GM23338 (cell line): ENCODE data around the gene DEK. TPM values are rescaled to one million over a fixed set of nuclear protein-coding genes. Genes with fewer than 3 reads are reported as not detected.

Source experiments
- ATAC-seq: fragments of 200-7000 bp; cut with Tn5 transposase; 3 replicates; pipeline ENCODE4 v1.9.1; 2020
- DNase-seq: peaks from one replicate; pipeline ENCODE4 v3.0.0-alpha.2; 2015; ENCODE audit warnings: low spot score
- H2AFZ ChIP-seq: fragments of 200-600 bp; sonication (generic); 2 replicates; pipeline ENCODE4 v1.8.0; 2016; ENCODE audit warnings: antibody characterized with exemption, mild to moderate bottlenecking, moderate library complexity
- H3F3A ChIP-seq: fragments of 200-600 bp; sonication (generic); replicated peaks from 2 replicates; pipeline ENCODE4 v1.8.0; 2017; ENCODE audit warnings: antibody characterized with exemption, mixed run types, low read depth
- H3K27ac ChIP-seq: fragments of 200-600 bp; sonication (generic); 2 replicates; pipeline ENCODE4 v1.6.1; 2016; ENCODE audit warnings: low read depth
- H3K27me3 ChIP-seq: fragments of 200-600 bp; sonication (generic); 2 replicates; pipeline ENCODE4 v1.8.0; 2016; ENCODE audit warnings: mild to moderate bottlenecking, mixed run types, moderate library complexity; ENCODE audit not compliant: insufficient read depth
- H3K36me3 ChIP-seq: fragments of 200-600 bp; sonication (generic); 2 replicates; pipeline ENCODE4 v1.8.0; 2016; ENCODE audit warnings: mild to moderate bottlenecking; ENCODE audit not compliant: insufficient read depth
- H3K4me1 ChIP-seq: fragments of 200-600 bp; sonication (generic); 2 replicates; pipeline ENCODE4 v1.8.0; 2016; ENCODE audit warnings: mild to moderate bottlenecking, moderate library complexity; ENCODE audit not compliant: insufficient read depth
- H3K4me2 ChIP-seq: fragments of 200-600 bp; sonication (generic); 2 replicates; pipeline ENCODE4 v1.7.1; 2017; ENCODE audit warnings: mixed run types
- H3K4me3 ChIP-seq: fragments of 200-600 bp; sonication (generic); 2 replicates; pipeline ENCODE4 v1.6.1; 2016; ENCODE audit warnings: mixed run types
- H3K79me2 ChIP-seq: fragments of 200-600 bp; sonication (generic); replicated peaks from 2 replicates; pipeline ENCODE4 v1.8.0; 2017; ENCODE audit warnings: mild to moderate bottlenecking; ENCODE audit not compliant: insufficient read depth
- H3K9me2 ChIP-seq: fragments of 200-600 bp; sonication (generic); 2 replicates; pipeline ENCODE4 v1.8.0; 2017; ENCODE audit not compliant: insufficient read depth
- H4K20me1 ChIP-seq: fragments of 200-600 bp; sonication (generic); replicated peaks from 2 replicates; pipeline ENCODE4 v1.8.0; 2017; ENCODE audit warnings: mild to moderate bottlenecking; ENCODE audit not compliant: insufficient read depth
- H3K27ac Mint-ChIP-seq: 2 replicates; pipeline ENCODE4 v1.8.0; 2020; ENCODE audit warnings: inconsistent platforms, mild to moderate bottlenecking, moderate library complexity, mixed read lengths
- H3K27me3 Mint-ChIP-seq: 3 replicates; pipeline ENCODE4 v1.8.0; 2022; ENCODE audit warnings: low read depth, mild to moderate bottlenecking, moderate library complexity, mixed read lengths, inconsistent platforms; ENCODE audit not compliant: insufficient read depth, poor library complexity
- H3K36me3 Mint-ChIP-seq: 3 replicates; pipeline ENCODE4 v1.8.0; 2021; ENCODE audit warnings: low read depth, mild to moderate bottlenecking, inconsistent platforms, moderate library complexity, mixed read lengths
- H3K4me1 Mint-ChIP-seq: 3 replicates; pipeline ENCODE4 v1.8.0; 2020; ENCODE audit warnings: mild to moderate bottlenecking, inconsistent platforms, mixed read lengths
- H3K4me3 Mint-ChIP-seq: 3 replicates; pipeline ENCODE4 v1.8.0; 2021; ENCODE audit warnings: moderate library complexity, mild to moderate bottlenecking, inconsistent platforms, mixed read lengths
- H3K9me3 Mint-ChIP-seq: 3 replicates; pipeline ENCODE4 v1.8.0; 2020; ENCODE audit warnings: moderate library complexity, mild to moderate bottlenecking, inconsistent platforms, mixed read lengths
- CREB1 ChIP-seq: fragments of 250-450 bp; sonication (Bioruptor Pico); IDR thresholded peaks from 2 replicates; pipeline ENCODE4 v1.5.0; 2020; ENCODE audit warnings: low read depth, mild to moderate bottlenecking, moderate library complexity
- EZH2 ChIP-seq: fragments of 200-600 bp; sonication (generic); IDR thresholded peaks from one replicate; pipeline ENCODE4 v1.8.0; 2017; ENCODE audit warnings: antibody characterized with exemption, mild to moderate bottlenecking, low read depth; ENCODE audit not compliant: unreplicated experiment
- EZH2phosphoT487 ChIP-seq: fragments of 200-600 bp; sonication (generic); IDR thresholded peaks from one replicate; pipeline ENCODE4 v1.8.1; 2018; ENCODE audit warnings: antibody characterized with exemption; ENCODE audit not compliant: unreplicated experiment
- JUNB ChIP-seq: IDR thresholded peaks from one replicate; pipeline ENCODE4 v1.6.1; 2016; ENCODE audit warnings: antibody characterized with exemption; ENCODE audit not compliant: unreplicated experiment
- NANOG ChIP-seq: IDR thresholded peaks from 2 replicates; pipeline ENCODE4 v1.6.1; 2016; ENCODE audit warnings: antibody characterized with exemption, borderline replicate concordance
- POLR2AphosphoS5 ChIP-seq: IDR thresholded peaks from 2 replicates; pipeline ENCODE4 v1.6.1; 2016; ENCODE audit warnings: antibody characterized with exemption, low read depth
- STAT1 ChIP-seq: IDR thresholded peaks from one replicate; pipeline ENCODE4 v1.6.1; 2016; ENCODE audit warnings: antibody characterized with exemption; ENCODE audit not compliant: unreplicated experiment
- ZNF114 ChIP-seq: fragments of 250-450 bp; sonication (Bioruptor Pico); IDR thresholded peaks from 2 replicates; pipeline ENCODE4 v1.5.0; 2020; ENCODE audit warnings: mild to moderate bottlenecking, moderate library complexity
- polyA plus RNA-seq: library from polyadenylated mRNA; unstranded; fragments of >200 nt; fragmentation: Nextera tagmentation; extraction: Ambion mirVana; gene quantifications from 2 replicates; pipeline ENCODE4 v1.2.1, GENCODE V29; 2016
- total RNA-seq: library from RNA; depleted of rRNA; stranded (reverse); fragments of >200 nt; shearing (Covaris generic); gene quantifications from 2 replicates; pipeline ENCODE4 v1.2.3, GENCODE V29; 2014
- TF ChIP-seq, protein P1 (sequence below): IDR thresholded peaks from 2 replicates; pipeline ENCODE4 v1.6.1; 2016; ENCODE audit warnings: antibody characterized with exemption
- TF ChIP-seq, protein P2 (sequence below): IDR thresholded peaks from one replicate; pipeline ENCODE4 v1.6.1; 2018; ENCODE audit warnings: antibody characterized with exemption; ENCODE audit not compliant: unreplicated experiment
- TF ChIP-seq, protein P3 (sequence below), 2 experiments: fragments of 200-600 bp in 1 of 2; sonication (generic) in 1 of 2; conservative IDR thresholded peaks; 2 replicates each; pipeline versions ENCODE4 v1.5.1 to v1.6.1; 2016 to 2017; ENCODE audit warnings: antibody characterized with exemption in 2 of 2, low read depth in 2 of 2, mild to moderate bottlenecking in 2 of 2, moderate library complexity in 1 of 2
- TF ChIP-seq, protein P4 (sequence below): fragments of 250-450 bp; sonication (Bioruptor Pico); IDR thresholded peaks from 2 replicates; pipeline ENCODE4 v1.5.0; 2020; ENCODE audit warnings: mild to moderate bottlenecking, moderate library complexity

The DEK gene
- total and polyA plus RNA-seq, 2 experiments from 2014 or later, result 218 to 582 TPM

GRCh38 chr6:18293076-18293904 is 29.0 kb upstream of the DEK start (continued):
- TF ChIP-seq EZH2phosphoT487, result no peak

- Histone ChIP-seq H2AFZ (no peak overlapping the region), H3K9me2 (no peaks in the 10 kb centered on the region), H3K36me3 (no peaks in the 10 kb centered on the region), H4K20me1 (no peaks in the 10 kb centered on the region), H3K4me1 (no peaks in the 10 kb centered on the region), H3K4me2 (no peak overlapping the region), H3F3A (no peaks in the 10 kb centered on the region), H3K4me3 (no peak overlapping the region), H3K27me3 (no peaks in the 10 kb centered on the region), H3K79me2 (no peaks in the 10 kb centered on the region), H3K27ac (no peak overlapping the region)
- Mint-ChIP-seq H3K27me3 (no peaks in the 10 kb centered on the region), H3K9me3 (no peaks in the 10 kb centered on the region; the same call in 2 of the 3 replicates), H3K27ac (no peak overlapping the region), H3K4me3 (no peak overlapping the region), H3K4me1 (peaks cover 2% of the 10 kb centered on the region; the same call in 1 of the 3 replicates), H3K36me3 (no peaks in the 10 kb centered on the region)
- DNase-seq, result no peak
- ATAC-seq, result no peak
- TF ChIP-seq EZH2 (no peak), ZNF114 (no peak), CREB1 (CRISPR knock-in tag) (no peak), EZH2phosphoT487 (no peak), JUNB (no peak), POLR2AphosphoS5 (no peak), NANOG (no peak), STAT1 (no peak)
- TF ChIP-seq, protein P1, sequence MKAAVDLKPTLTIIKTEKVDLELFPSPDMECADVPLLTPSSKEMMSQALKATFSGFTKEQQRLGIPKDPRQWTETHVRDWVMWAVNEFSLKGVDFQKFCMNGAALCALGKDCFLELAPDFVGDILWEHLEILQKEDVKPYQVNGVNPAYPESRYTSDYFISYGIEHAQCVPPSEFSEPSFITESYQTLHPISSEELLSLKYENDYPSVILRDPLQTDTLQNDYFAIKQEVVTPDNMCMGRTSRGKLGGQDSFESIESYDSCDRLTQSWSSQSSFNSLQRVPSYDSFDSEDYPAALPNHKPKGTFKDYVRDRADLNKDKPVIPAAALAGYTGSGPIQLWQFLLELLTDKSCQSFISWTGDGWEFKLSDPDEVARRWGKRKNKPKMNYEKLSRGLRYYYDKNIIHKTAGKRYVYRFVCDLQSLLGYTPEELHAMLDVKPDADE, result no peak
- TF ChIP-seq, protein P2, sequence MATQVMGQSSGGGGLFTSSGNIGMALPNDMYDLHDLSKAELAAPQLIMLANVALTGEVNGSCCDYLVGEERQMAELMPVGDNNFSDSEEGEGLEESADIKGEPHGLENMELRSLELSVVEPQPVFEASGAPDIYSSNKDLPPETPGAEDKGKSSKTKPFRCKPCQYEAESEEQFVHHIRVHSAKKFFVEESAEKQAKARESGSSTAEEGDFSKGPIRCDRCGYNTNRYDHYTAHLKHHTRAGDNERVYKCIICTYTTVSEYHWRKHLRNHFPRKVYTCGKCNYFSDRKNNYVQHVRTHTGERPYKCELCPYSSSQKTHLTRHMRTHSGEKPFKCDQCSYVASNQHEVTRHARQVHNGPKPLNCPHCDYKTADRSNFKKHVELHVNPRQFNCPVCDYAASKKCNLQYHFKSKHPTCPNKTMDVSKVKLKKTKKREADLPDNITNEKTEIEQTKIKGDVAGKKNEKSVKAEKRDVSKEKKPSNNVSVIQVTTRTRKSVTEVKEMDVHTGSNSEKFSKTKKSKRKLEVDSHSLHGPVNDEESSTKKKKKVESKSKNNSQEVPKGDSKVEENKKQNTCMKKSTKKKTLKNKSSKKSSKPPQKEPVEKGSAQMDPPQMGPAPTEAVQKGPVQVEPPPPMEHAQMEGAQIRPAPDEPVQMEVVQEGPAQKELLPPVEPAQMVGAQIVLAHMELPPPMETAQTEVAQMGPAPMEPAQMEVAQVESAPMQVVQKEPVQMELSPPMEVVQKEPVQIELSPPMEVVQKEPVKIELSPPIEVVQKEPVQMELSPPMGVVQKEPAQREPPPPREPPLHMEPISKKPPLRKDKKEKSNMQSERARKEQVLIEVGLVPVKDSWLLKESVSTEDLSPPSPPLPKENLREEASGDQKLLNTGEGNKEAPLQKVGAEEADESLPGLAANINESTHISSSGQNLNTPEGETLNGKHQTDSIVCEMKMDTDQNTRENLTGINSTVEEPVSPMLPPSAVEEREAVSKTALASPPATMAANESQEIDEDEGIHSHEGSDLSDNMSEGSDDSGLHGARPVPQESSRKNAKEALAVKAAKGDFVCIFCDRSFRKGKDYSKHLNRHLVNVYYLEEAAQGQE, result no peak
- TF ChIP-seq, protein P3, sequence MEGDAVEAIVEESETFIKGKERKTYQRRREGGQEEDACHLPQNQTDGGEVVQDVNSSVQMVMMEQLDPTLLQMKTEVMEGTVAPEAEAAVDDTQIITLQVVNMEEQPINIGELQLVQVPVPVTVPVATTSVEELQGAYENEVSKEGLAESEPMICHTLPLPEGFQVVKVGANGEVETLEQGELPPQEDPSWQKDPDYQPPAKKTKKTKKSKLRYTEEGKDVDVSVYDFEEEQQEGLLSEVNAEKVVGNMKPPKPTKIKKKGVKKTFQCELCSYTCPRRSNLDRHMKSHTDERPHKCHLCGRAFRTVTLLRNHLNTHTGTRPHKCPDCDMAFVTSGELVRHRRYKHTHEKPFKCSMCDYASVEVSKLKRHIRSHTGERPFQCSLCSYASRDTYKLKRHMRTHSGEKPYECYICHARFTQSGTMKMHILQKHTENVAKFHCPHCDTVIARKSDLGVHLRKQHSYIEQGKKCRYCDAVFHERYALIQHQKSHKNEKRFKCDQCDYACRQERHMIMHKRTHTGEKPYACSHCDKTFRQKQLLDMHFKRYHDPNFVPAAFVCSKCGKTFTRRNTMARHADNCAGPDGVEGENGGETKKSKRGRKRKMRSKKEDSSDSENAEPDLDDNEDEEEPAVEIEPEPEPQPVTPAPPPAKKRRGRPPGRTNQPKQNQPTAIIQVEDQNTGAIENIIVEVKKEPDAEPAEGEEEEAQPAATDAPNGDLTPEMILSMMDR (conservative IDR thresholded peaks at IDR 0.05; ENCODE audit: low read depth in 2 of 2), result no peak
- TF ChIP-seq, protein P4, sequence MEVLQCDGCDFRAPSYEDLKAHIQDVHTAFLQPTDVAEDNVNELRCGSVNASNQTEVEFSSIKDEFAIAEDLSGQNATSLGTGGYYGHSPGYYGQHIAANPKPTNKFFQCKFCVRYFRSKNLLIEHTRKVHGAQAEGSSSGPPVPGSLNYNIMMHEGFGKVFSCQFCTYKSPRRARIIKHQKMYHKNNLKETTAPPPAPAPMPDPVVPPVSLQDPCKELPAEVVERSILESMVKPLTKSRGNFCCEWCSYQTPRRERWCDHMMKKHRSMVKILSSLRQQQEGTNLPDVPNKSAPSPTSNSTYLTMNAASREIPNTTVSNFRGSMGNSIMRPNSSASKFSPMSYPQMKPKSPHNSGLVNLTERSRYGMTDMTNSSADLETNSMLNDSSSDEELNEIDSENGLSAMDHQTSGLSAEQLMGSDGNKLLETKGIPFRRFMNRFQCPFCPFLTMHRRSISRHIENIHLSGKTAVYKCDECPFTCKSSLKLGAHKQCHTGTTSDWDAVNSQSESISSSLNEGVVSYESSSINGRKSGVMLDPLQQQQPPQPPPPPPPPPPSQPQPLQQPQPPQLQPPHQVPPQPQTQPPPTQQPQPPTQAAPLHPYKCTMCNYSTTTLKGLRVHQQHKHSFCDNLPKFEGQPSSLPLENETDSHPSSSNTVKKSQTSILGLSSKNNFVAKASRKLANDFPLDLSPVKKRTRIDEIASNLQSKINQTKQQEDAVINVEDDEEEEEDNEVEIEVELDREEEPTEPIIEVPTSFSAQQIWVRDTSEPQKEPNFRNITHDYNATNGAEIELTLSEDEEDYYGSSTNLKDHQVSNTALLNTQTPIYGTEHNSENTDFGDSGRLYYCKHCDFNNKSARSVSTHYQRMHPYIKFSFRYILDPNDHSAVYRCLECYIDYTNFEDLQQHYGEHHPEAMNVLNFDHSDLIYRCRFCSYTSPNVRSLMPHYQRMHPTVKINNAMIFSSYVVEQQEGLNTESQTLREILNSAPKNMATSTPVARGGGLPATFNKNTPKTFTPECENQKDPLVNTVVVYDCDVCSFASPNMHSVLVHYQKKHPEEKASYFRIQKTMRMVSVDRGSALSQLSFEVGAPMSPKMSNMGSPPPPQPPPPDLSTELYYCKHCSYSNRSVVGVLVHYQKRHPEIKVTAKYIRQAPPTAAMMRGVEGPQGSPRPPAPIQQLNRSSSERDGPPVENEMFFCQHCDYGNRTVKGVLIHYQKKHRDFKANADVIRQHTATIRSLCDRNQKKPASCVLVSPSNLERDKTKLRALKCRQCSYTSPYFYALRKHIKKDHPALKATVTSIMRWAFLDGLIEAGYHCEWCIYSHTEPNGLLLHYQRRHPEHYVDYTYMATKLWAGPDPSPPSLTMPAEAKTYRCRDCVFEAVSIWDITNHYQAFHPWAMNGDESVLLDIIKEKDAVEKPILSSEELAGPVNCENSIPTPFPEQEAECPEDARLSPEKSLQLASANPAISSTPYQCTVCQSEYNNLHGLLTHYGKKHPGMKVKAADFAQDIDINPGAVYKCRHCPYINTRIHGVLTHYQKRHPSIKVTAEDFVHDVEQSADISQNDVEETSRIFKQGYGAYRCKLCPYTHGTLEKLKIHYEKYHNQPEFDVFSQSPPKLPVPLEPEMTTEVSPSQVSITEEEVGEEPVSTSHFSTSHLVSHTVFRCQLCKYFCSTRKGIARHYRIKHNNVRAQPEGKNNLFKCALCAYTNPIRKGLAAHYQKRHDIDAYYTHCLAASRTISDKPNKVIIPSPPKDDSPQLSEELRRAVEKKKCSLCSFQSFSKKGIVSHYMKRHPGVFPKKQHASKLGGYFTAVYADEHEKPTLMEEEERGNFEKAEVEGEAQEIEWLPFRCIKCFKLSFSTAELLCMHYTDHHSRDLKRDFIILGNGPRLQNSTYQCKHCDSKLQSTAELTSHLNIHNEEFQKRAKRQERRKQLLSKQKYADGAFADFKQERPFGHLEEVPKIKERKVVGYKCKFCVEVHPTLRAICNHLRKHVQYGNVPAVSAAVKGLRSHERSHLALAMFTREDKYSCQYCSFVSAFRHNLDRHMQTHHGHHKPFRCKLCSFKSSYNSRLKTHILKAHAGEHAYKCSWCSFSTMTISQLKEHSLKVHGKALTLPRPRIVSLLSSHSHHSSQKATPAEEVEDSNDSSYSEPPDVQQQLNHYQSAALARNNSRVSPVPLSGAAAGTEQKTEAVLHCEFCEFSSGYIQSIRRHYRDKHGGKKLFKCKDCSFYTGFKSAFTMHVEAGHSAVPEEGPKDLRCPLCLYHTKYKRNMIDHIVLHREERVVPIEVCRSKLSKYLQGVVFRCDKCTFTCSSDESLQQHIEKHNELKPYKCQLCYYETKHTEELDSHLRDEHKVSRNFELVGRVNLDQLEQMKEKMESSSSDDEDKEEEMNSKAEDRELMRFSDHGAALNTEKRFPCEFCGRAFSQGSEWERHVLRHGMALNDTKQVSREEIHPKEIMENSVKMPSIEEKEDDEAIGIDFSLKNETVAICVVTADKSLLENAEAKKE (CRISPR knock-in tag), result no peak
These were observed 25.0 kb upstream of the DEK start for GRCh38 chr6:18289283-18289682.
